Upper lobe of left lung (tissue), 4 donors: ENCODE results near the gene EPHB3.

Experiments used
- EP300 ChIP-seq, 4 donors: sonication (generic); formaldehyde crosslinking; IDR thresholded peaks; one replicate each; pipeline ENCODE4 v1.5.1; 2017; ENCODE audit warnings: antibody characterized with exemption in 4 of 4, control low read depth in 2 of 4
- POLR2A ChIP-seq, 4 donors: fragments of 450-650 bp; IDR thresholded peaks; one replicate each; pipeline ENCODE4 v1.5.1; 2016 to 2017; ENCODE audit warnings: antibody characterized with exemption in 4 of 4, mild to moderate bottlenecking in 2 of 4
- POLR2AphosphoS5 ChIP-seq, 2 donors: sonication (generic); formaldehyde crosslinking; IDR thresholded peaks; one replicate each; pipeline ENCODE4 v1.5.1; 2017; ENCODE audit warnings: antibody characterized with exemption in 2 of 2
- TF ChIP-seq, protein P1 (sequence below), 6 experiments: fragments of 450-650 bp in 4 of 6; fragments of 200-600 bp in 2 of 6; sonication (generic) in 2 of 6; IDR thresholded peaks; one replicate each; pipeline ENCODE4 v1.5.1; 2016 to 2019; ENCODE audit warnings: antibody characterized with exemption in 6 of 6

DNA sequence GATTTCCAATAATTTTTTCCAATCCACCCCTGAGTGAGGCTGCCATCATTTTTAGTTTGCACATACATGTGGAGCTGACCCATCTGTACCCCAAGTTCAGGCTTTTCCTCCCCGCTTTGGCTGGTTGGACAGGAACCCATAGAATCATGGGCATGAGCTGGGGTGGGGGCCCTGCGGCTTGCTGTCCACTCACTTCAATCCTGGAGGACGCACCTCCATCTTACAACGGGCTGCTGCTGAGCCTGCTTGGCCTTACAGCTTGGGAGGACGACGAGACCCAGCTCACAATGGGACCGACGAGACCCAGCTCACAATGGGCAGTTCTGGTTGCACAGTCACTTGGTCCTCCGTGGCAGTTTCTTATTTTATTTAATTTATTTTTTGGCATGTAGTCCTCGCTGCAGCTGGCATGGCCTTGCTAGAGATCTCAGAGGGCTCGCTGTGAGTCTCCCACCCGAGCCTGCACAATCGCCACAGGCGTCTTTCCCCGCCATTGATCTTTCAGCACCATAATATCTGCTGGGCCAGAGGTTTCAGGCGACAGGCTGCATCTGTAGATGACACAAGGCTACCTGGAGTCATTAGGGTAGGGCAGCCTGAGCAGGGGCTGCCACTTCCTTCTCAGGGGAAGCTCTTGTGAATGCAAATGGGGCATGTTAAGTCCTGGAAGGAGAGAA lies 19.6 kb upstream of the EPHB3 start:
- TF ChIP-seq POLR2AphosphoS5 (IDR thresholded peaks at IDR 0.05) (no peak), POLR2A (IDR thresholded peaks at IDR 0.05) (no peak), EP300 (IDR thresholded peaks at IDR 0.05) (no peak)
- TF ChIP-seq, protein P1, sequence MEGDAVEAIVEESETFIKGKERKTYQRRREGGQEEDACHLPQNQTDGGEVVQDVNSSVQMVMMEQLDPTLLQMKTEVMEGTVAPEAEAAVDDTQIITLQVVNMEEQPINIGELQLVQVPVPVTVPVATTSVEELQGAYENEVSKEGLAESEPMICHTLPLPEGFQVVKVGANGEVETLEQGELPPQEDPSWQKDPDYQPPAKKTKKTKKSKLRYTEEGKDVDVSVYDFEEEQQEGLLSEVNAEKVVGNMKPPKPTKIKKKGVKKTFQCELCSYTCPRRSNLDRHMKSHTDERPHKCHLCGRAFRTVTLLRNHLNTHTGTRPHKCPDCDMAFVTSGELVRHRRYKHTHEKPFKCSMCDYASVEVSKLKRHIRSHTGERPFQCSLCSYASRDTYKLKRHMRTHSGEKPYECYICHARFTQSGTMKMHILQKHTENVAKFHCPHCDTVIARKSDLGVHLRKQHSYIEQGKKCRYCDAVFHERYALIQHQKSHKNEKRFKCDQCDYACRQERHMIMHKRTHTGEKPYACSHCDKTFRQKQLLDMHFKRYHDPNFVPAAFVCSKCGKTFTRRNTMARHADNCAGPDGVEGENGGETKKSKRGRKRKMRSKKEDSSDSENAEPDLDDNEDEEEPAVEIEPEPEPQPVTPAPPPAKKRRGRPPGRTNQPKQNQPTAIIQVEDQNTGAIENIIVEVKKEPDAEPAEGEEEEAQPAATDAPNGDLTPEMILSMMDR (IDR thresholded peaks at IDR 0.05) = no peak
